Left cardiac atrium (tissue), 4 donors: ENCODE data around the gene ELL. TPM values are rescaled to one million over a fixed set of nuclear protein-coding genes. Genes with fewer than 3 reads are reported as not detected.

ENCODE experiments used
- ATAC-seq, 2 donors: fragments of 200-7000 bp; cut with Tn5 transposase; one replicate each; pipeline ENCODE4 v1.9.1; 2020; ENCODE audit warnings: mild to moderate bottlenecking in 2 of 2, moderate library complexity in 2 of 2
- DNase-seq: peaks from one replicate; pipeline ENCODE4 v3.0.0-alpha.2; 2020
- intact Hi-C, 2 donors: fragments of 100-400 bp; cut with DNase I; formaldehyde crosslinking; loops; one replicate each; pipeline versions ENCODE4 v1.14.1 to v1.15.1; 2022 to 2023
- total RNA-seq, 2 donors: library from RNA; stranded (reverse); fragmentation: NEBNext Ultra II Directional; extraction: Animal tissue kit (Norgen Biotek cat#: 25700); gene quantifications; one replicate each; pipeline ENCODE4 v1.2.1, GENCODE V29; 2021
- donor health status: DM: no; HTN: yes; CAD: no.
- donor health status: DM: no; HTN: yes; CAD: no; lungs with severe emphysema.
- donor health status: DM: yes; HTN: yes; CAD: no.
- donor health status: Dilated cardiomyopathy.

ELL gene
- total RNA-seq, 2 donors from 2014 or later = 10.8 to 18.7 TPM

DNA sequence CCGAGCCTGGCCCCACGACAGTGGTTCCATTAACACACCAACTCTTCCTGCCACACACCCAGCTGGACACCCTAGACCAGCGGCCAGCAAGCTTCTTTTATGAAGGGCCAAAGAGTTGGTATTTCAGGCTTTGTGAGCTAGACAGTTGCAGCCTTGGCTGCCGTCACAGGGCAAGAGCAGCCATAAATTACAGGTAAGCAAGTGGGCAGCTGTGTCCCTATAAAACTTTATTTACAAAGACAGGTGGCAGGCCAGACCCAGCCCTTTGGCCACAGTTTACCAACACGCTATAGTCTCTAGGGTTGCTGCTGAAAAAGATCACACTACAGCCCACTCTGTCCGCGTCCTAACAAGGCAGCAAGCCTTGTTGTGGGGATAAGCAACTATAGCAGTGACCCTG lies 13.3 kb downstream of the ELL start:
- DNase-seq = no peak
- ATAC-seq = no peak
- intact Hi-C loops = loop anchor here in 1 of 2 donors (5.0 kb wide), 1 partner anchor 36 kb away; no protein-coding TSS in a partner anchor

DNA sequence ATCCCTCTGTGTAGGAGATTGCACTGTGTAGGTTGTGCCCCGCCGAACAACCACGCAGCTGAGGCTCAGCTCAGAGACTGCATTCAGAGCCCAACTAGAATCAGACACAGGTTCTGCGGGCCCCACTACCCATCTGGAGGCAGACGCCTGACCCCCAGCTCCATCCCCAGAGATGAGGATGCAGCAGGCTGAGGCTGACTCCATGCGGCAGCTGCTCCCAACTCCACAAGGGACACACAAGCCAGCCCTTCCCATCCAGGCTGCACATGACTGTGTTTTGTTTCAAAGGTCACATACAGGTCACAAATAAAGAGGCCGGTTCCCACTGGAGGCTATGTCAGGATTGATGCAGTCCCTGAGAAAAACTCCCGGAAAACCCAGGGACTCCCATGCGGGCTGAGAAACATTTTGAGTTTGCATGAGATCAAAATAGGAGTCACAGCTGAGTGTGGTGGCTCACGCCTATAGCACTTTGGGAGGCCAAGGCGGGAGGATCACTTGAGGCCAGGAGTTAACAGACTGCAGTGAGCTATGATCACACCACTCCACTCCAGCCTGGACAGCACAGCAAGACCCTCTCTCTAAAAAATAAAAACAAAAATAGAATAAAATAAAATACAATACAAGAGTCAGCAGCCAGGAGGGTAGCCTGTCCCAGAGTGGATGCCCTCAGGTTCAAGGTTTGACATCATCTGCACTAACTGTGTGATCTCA lies 14.0 kb downstream of the ELL start:
- ATAC-seq = peak in 1 of 2 donors; percentile 25
- no peak for DNase-seq
- intact Hi-C loops = loop anchor here in 1 of 2 donors (5.0 kb wide), 1 partner anchor 36 kb away; no protein-coding TSS in a partner anchor

DNA sequence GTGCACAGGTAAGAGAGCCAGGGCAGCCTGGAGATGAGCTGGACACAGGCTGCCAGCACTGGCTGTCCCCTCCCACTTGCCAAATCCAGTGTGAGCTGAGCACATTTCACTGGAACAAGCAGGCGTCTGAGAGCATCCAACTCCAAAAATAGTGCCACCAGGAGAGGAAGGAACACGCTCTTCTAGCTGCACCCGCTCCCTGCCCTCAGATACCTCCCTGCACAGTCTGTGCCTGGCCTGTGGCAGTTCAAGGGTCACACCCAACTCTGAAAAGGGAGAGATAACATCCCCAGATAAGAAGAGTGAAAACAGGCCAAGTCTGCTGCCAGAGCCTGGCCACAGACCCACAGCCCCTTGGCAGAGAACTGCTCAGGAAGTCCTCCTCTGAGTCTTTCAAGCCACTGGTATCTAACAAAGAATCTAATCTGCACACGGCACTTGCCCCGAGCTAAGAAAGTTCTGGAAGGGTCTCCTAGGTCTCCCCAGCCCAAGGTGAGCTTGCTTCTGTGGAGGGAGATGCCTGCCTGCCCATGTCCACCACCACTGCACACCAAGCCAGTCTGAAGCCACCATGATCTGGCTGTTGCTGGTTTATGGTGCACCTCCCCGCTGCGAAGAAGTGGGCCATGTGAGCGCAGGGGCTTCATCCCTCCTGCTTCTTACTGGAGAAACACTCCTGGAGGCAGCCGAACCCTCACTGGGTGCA lies 14.7 kb downstream of the ELL start:
- intact Hi-C loops = loop anchor here in 1 of 2 donors (5.0 kb wide), 1 partner anchor 35 kb away; no protein-coding TSS in a partner anchor
- peak; percentile 54 to 64 for ATAC-seq
- peak; percentile 53 for DNase-seq

DNA sequence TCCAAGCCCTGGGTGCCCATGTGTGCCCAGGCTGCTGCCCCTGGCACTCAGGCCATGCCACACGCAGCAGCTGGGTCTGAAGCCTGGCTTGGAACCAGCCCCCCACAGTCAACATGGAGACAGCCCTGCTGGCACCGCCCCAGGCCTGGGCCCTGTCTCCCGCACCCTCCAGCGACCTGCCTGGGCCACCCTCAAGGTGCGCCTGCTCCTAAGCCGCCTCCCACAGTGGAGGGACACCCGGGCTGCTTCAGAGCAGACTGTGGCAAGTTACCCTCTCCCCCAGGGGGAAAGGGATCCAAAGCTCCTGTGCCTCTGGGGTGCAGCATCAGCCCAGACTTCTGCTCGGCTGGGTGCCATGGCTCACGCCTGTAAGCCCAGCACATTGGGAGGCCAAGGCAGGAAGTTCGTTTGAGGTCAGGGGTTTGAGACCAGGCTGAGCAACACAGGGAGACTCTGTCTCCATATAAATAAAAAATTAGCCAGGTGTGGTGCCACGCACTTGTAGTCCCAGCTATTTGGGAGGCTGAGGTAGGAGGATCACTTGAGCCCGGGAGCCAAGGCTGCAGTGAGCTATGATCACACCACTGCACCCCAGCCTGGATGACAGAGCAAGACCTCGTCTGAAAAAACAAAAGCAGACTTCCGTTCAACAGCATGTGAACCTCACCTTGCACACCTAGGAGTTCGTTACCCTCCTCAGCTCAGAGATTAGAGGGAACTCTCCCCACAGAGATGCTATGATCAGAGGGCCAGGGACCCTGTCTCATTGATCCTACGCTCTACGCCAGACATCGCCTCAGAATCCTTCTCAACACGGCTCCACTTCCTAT lies 15.6 kb downstream of the ELL start:
- ATAC-seq (peak in 1 of 2 donors; percentile 2), DNase-seq (no peak)
- intact Hi-C loops = loop anchor here in 1 of 2 donors (5.0 kb wide), 1 partner anchor 34 kb away; no protein-coding TSS in a partner anchor

DNA sequence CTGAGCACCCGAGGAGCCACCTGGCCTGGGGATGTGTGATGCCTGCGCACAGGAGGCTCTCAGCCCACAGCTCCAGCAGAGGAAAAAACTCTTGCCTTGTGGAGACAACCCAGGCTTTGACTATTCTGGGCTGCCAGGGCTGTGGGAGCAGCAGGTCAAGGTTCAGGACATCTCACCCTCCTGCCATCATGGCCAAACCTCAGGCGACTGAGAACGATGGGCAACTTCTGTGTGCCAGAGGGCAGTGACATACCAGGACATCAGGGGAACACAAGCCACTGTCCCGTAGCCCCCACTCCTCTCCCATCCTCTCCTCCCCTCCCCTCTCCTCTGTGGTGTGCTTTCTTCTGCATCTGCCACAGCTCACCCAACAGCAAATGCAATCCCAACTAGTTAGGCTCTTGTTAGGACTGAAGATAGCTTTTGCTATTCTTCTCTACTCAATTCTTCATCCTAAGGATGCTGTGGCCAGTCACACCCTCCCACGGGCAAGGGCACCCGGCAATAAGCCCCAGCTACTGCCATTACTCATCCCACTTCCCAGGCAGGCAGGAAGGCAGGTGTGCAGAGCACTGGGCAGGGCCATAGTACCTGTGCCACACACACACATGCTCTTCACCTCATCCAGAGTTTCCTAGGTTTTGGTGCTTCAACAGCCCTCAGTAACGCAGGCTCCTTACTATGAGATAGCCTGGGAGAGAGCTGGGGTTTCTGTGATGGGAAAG lies 16.8 kb downstream of the ELL start:
- intact Hi-C loops = loop anchor here in 1 of 2 donors (5.0 kb wide), 1 partner anchor 33 kb away; no protein-coding TSS in a partner anchor
- no peak for ATAC-seq
- DNase-seq = no peak

DNA sequence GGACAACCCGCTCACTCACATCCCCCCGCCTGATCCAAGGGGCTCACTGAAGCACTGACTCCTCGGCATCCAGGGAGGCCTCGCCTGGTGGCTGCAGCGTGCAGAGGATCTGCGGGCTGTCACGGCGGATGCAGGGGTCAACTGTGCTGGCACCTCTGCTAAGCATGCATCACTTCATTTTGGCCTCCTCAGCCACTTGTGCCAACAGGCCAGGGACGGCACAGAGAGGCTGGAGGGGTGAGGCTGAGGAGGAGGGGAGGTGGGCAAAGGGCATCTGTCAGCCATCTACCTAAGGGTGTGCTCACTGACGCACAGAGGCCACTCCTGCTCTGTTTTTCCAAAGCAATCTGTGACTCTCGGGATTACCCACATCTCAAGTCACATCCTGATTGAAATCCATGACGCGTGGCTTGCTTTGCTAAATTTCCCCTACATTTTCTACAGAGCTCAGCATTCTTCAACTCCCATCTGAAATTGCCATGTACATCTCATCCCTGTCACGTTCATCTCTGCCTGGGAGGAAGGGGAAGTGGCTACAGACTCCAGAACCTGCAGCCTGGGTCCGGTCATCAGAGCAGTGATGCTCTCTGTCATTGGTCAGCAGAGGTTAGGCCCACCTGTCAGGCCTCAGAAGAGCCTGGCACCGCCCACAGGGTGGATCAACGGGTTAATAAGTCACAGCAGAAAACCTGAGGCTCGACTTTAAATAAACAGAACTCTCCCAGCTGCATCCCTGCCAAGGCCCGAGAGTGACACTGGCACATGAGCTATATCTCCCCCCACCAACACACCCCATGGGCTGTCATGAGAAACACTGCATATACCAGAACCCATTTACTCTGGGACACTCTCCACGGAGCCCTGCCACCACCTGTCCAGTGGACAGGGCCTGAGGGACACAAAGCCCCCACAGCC lies 17.6 kb downstream of the ELL start:
- DNase-seq (no peak), ATAC-seq (no peak)
- intact Hi-C loops = no loop called here

DNA sequence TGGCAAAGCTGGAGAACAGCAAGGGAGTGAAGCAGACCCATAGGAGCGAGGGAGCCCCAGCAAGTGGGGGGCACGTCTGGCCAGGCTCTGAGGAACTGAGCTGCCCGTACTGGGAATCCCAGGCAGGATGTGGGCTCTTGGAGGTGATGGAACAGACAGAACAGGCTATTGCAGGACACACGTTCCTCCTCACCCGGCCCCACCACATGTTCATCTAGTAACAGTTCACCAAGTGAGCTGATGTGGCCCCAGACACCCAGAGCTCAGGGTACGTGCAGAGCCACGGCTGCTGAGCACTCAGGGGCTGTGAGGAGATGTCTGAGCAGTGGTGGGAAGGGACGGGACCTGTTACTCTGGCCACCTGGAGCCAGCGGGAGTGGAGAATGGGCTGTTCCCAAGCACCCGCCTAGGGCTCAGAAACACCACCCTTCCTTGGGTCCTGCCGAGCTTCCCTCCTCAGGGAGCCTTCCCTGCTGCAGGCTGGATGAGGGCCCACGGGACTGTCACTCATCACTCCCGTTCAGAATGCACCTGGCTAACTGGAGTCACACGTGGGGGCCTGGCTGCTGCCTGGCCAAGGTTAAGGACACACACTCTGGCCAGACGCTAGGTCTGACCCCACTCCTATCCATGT lies 18.4 kb downstream of the ELL start:
- peak; percentile 1 to 7 for ATAC-seq
- DNase-seq = no peak
- intact Hi-C loops = no loop called here

DNA sequence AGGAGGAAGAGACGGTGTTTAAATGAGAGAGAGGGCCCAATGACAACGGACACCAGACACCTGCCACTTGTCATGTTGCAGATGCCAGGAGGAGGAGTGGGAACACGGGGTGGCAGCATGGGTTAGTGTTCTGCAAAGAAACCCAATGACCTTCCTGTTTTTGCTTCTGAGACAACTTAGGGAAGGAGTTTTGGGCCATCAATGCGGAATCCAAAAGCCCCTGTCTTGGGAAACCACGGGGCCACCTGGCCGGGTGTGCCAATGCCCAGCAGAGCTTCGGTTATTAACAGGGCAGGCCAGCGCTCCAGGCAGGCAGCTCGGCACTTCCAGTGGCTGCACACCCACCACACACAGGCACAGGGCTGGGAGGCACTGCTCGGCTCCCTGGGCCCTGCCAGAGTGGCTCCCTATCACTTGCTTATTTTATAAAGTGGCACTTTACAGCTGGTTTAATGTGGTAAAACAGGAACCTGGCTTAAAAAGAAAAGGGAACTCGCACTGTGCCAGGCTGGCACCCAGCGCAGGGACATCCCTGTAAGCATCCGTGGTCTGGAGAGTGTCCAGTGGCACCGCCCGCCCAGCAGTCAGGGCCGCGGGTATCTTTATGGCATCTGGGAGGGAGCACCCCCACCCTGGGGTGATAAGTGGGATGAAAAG lies 19.1 kb downstream of the ELL start:
- intact Hi-C loops = no loop called here
- DNase-seq (peak; percentile 59), ATAC-seq (peak; percentile 16 to 36)

DNA sequence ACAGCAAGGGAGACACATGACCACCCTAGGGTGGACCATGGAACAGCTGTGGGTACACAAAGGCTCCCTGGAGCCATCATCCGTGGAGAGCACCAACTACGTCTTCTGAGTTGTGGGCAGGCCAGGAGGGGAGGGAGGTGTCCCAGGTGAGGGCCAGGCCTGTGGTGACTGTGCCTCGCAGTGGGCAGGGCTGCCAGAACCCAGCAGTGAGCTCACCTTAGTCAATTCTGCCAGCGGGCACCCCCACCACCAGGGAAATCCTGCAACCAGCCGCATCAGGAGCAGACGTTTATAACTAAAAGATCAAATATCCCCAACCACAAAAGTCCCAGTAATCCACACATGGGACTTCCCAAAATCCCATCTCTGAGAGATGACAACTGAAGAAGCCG lies 19.6 kb downstream of the ELL start:
- intact Hi-C loops = no loop called here

DNA sequence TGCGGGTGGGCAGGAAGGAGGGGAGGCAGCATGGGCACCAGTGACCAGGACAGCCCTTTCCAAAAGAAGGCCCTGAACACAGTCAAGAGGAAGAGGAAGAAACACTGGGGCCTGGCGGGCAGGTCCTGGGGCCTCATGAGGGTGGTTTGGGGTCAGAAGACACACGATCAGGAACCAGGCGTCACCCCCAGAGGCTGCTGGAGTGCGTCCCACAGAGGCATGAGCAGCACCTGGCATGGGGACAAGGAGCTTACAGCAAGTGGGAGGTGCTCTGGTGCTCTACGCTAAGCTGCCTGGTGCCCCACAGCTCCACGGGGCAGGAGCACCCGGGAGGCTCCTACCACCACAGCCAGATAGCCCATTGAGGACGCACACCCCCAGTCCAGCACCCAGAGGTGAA lies 20.0 kb downstream of the ELL start:
- intact Hi-C loops = no loop called here
- ATAC-seq (peak; percentile 39 to 41), DNase-seq (peak; percentile 75)

More for the DNA sequence above, 19.6 kb downstream of the ELL start:
- DNase-seq (no peak), ATAC-seq (no peak)

DNA sequence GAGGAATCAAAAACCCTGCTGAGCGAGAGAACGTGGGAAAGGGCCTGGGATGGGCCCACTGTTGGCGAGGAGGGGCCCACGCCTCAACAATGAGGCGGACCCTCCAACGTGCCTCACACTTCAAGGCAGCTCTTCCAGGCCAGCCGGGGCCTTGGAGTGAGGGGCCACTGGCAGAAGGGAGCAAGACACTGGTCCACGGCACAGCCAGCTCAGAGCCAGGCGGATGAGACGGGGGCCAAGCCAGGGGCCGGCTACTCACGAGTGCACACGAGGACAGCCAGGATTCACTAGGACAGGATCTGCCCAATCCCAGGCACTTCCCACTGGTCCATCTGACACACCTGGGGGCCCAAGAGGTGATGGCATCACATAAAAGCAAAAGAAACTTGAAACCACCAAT lies 20.5 kb downstream of the ELL start:
- ATAC-seq = no peak
- intact Hi-C loops = no loop called here
- DNase-seq = no peak

DNA sequence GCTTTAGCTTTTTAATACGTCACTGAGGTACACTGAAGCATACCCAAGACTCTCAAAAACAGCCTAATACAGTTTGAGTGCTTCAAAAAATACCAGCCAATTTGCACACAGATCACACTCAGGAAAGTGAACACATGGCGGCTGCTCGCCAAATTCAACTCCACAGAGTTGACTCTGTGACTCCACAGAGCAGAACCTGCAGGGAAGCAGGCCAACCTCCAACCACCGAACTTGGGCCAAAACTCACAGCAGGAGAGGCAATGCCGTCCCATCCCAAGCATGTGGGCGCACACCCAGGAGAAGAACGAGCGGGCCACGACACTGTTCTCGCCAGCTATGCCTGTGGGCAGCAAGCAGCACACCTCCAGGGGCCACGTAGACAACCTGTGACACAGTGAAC lies 21.1 kb downstream of the ELL start:
- ATAC-seq (peak; percentile 22 to 42), DNase-seq (peak; percentile 83)
- intact Hi-C loops = no loop called here

DNA sequence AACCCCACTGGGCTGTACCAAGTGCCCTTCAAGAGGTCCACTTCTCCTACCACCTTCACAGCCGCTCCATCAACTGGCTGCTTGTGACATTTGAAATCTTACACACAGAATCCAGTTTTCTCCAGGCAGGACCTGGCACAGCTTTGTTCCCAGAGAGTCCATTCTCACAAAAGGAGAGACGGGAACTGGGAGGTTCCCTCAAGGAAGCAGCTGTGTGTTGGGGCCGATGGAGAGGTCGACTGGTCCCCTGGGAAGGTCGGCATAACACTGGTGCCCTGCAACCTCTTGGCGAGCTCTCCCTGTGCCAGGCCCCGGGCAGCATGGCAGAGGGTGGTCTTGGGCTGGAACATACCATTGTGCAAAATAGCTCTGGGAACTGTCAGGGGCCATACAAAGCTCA lies 21.5 kb downstream of the ELL start:
- ATAC-seq = peak in 1 of 2 donors; percentile 0
- peak; percentile 58 for DNase-seq
- intact Hi-C loops = no loop called here

DNA sequence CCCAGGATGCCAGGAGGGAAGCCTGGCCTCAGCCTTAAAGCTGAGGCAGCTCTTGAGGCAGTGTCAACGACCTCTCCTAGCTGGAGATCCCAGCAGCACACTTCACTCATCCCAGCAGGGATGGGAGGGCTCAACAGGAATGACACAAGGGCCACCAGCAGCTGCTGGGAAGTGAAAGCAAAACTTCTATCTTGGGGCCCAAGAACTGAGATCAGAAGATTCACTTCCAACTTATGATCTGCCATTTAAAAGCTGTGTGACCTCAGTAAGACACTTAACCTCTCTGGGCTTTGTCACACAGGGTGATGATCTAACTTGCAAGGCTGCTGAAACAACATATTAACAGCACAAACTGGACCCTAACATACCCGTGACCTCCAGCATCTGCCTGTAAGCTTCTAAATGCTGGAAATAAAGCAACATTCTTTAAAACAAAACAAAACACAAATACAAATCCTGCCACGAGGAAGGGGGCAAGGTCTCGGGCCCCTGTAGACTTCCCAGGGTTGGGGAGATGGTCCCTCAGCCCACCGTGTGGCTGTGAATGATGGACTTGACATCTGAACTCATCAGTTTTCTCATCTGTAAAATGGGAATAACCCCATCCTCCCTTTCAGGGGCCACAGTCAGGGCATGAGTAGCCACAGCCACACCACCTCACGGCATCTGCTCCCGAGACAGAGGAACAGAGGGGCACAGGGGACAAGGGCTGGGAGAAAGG lies 22.7 kb downstream of the ELL start:
- intact Hi-C loops = no loop called here
- ATAC-seq (no peak), DNase-seq (no peak)

DNA sequence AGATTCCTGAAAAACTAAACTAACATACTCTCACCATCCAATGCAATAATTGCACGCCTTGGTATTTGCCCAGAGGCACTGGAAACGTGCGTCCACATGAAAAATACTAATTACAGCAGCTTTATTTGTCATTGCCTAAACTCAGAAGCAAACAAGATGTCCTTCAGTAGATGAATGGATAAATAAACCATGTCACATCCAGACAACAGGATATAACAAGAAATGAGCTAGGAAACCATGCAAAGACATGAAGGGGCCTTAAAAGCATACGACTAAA lies 25.0 kb downstream of the ELL start:
- ATAC-seq (no peak), DNase-seq (no peak)
- intact Hi-C loops = no loop called here

DNA sequence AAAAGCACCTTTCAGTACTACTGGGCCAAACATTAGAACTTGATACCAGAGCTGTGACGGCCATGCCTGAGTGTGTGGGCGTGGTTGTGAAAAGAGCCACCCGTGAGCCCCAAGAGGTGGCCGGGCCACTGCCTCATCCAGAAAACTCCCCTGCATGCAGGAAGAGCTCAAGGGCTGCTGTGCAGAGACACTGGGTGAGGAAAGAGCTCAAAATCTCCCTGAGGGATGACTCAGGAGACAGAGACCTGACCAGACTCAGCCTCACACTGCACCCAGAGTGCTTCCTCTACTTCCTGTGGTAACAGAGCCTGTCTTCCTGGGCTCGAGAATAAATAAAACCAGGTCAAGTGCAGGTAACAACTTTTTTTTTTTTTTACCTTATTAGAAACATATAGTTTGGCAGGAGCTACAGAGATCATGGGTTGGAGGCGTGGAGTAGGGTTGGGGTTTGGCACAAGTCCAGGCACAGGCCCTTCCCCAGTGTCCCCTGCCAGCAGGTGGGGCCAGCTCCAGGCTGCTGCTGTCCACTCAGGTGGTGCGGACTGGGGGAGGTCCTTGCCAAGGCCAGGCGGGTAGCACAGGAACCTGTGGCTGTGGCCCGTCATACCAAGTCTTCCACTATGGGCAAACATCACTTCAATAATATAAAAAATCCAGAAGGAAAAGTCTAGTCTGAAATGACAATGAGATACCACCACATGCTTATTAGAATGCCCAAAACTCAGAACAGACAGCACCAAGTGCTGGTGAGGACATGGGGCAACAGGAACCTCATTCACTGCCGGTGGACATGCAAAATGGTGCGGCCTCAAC lies 25.5 kb downstream of the ELL start:
- no peak for DNase-seq
- intact Hi-C loops = no loop called here
- peak in 1 of 2 donors; percentile 23 for ATAC-seq
